ENCODE results near the gene STARD10.

The STARD10 gene

GRCh38 chr11:72738199-72739141 is 55.4 kb downstream of the STARD10 start:
- no peak overlapping the region for H3K4me3 ChIP-seq (replicated peaks; ENCODE audit: low read depth, low read length)
- DNase-seq (ENCODE audit: extremely low read depth, low read depth), result no peak
- TF ChIP-seq, protein P1, sequence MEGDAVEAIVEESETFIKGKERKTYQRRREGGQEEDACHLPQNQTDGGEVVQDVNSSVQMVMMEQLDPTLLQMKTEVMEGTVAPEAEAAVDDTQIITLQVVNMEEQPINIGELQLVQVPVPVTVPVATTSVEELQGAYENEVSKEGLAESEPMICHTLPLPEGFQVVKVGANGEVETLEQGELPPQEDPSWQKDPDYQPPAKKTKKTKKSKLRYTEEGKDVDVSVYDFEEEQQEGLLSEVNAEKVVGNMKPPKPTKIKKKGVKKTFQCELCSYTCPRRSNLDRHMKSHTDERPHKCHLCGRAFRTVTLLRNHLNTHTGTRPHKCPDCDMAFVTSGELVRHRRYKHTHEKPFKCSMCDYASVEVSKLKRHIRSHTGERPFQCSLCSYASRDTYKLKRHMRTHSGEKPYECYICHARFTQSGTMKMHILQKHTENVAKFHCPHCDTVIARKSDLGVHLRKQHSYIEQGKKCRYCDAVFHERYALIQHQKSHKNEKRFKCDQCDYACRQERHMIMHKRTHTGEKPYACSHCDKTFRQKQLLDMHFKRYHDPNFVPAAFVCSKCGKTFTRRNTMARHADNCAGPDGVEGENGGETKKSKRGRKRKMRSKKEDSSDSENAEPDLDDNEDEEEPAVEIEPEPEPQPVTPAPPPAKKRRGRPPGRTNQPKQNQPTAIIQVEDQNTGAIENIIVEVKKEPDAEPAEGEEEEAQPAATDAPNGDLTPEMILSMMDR (IDR thresholded peaks at IDR 0.05; ENCODE audit: low read depth, low read length, missing control alignments), result no peak

GRCh38 chr11:72737336-72737735 is 56.5 kb downstream of the STARD10 start:
- DNase-seq (ENCODE audit: extremely low read depth, low read depth), result no peak
- H3K4me3 ChIP-seq (replicated peaks; ENCODE audit: low read depth, low read length), result no peak overlapping the region
- TF ChIP-seq, protein P1 (IDR thresholded peaks at IDR 0.05; ENCODE audit: low read depth, low read length, missing control alignments), result no peak

- TF ChIP-seq, protein P1 (IDR thresholded peaks at IDR 0.05; ENCODE audit: low read depth, low read length, missing control alignments), result no peak
- no peak for DNase-seq (ENCODE audit: extremely low read depth, low read depth)
- no peak overlapping the region for H3K4me3 ChIP-seq (replicated peaks; ENCODE audit: low read depth, low read length)
Observed at GRCh38 chr11:72736452-72737069, 57.3 kb downstream of the STARD10 start.

DNA sequence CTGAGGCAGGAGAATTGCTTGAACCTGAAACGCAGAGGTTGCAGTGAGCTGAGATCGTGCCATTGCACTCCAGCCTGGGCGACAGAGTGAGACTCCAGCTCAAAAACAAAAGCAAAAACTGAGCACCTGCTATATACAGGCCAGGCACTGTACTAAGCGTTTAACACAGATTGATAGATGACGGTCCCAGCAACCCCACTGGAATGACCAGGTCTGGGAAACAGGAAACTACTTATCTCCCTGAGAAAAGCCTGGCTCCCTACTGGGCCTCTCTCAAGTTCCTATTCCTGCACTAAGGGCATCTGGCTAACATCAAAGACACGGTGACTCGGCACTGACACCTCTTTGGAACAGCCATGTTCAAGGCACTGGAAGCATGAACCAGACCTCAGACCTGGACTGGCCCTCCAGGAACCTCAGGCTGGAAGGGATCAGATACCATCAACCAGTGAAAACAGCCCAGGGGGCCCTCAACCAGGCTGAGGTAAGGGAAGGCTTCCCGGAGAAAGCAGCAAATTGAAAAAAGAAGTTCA is 58.3 kb downstream of the STARD10 start:
- no peak for DNase-seq (ENCODE audit: extremely low read depth, low read depth)
- TF ChIP-seq, protein P1 (IDR thresholded peaks at IDR 0.05; ENCODE audit: low read depth, low read length, missing control alignments), result no peak
- no peak overlapping the region for H3K4me3 ChIP-seq (replicated peaks; ENCODE audit: low read depth, low read length)

DNA sequence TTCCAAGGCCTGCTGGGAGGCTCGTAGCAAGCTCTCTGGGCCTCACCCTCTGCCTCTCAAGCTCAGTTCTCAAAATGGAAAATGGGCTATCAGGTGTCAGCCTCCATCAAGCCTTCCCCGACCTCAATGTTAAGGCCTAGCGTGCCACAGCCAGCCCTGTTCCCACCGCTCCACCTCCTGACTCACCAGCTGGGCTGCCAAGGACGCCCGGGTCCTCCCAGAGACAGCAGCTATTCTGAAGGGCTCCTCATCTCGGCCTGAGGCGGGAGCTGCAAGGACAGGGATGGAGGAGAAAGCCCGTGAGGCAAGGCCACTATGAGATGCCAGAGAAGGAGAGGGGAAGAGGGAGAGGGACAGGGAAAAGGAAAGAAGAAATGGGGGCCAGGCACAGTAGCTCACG is 61.5 kb downstream of the STARD10 start:
- TF ChIP-seq, protein P1 (IDR thresholded peaks at IDR 0.05; ENCODE audit: low read depth, low read length, missing control alignments), result no peak
- no peak for DNase-seq (ENCODE audit: extremely low read depth, low read depth)
- H3K4me3 ChIP-seq (replicated peaks; ENCODE audit: low read depth, low read length), result no peak overlapping the region

DNA sequence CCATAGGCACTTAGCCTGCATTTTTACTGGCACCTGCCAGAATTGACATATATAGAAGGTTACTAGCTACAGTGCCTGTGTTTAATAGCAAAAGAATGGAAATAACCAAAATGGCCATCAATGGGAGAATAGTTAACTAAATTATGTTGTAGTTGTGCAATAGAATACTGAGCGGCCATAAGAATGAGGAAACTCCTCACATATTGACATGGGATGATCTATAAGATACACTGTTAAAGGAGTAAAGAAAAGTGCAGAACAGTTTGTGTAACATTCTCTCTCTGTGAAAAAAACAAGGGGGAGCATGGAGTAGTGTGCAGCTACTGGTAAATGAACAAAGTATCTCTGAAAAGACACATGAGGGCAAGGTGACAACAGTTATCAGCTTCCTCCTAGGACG is 63.1 kb downstream of the STARD10 start:
- TF ChIP-seq, protein P1 (IDR thresholded peaks at IDR 0.05; ENCODE audit: low read depth, low read length, missing control alignments), result no peak
- H3K4me3 ChIP-seq (replicated peaks; ENCODE audit: low read depth, low read length), result no peak overlapping the region
- DNase-seq (ENCODE audit: extremely low read depth, low read depth), result no peak

Measured in HFF-Myc (cell line).